ENCODE results near the gene ASCC3. TPM values are rescaled to one million over a fixed set of nuclear protein-coding genes. Genes with fewer than 3 reads are reported as not detected.
"Not testable (repeated sequence)": the region's sequence is repeated elsewhere in the genome, so short reads cannot be mapped to it uniquely, and the experiment has no call there.

Gene ASCC3
- total RNA-seq, 4 donors from 2014 or later = 20.5 to 33.9 (median 26.9) TPM

DNA sequence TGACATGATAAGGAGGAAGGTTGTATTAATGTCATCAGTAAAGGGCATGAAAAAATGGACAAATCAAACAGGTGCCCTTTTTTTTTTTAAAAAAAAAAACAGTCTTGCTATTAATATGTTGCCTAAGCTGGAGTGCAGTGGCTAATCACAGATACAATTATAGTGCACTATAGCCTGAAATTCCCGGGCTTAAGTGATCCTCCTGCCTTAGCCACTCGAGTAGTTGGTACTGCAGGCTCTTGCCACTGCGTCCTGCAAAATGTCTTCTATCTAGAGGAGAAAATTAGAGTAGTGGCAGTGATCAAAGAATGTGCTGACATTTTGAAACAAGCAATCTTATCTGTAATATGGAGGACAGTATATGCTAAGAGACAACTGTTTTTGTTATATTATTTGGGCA is 127.7 kb downstream of the ASCC3 start:
- Histone ChIP-seq H3K27me3 (no peaks in the 10 kb centered on the region), H3K9me3 (no peaks in the 10 kb centered on the region), H3K36me3 (peaks cover 0 to 7% (median 0%) of the 10 kb centered on the region in 3 donors), H3K4me3 (no peak overlapping the region), H3K4me1 (no peaks in the 10 kb centered on the region), H3K27ac (no peak overlapping the region)
- 92 to 93% methylated on average over 3 of the region's 3 CpGs for WGBS, 2 donors
- TF ChIP-seq, protein P1, sequence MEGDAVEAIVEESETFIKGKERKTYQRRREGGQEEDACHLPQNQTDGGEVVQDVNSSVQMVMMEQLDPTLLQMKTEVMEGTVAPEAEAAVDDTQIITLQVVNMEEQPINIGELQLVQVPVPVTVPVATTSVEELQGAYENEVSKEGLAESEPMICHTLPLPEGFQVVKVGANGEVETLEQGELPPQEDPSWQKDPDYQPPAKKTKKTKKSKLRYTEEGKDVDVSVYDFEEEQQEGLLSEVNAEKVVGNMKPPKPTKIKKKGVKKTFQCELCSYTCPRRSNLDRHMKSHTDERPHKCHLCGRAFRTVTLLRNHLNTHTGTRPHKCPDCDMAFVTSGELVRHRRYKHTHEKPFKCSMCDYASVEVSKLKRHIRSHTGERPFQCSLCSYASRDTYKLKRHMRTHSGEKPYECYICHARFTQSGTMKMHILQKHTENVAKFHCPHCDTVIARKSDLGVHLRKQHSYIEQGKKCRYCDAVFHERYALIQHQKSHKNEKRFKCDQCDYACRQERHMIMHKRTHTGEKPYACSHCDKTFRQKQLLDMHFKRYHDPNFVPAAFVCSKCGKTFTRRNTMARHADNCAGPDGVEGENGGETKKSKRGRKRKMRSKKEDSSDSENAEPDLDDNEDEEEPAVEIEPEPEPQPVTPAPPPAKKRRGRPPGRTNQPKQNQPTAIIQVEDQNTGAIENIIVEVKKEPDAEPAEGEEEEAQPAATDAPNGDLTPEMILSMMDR (IDR thresholded peaks at IDR 0.05) = no peak
- TF ChIP-seq POLR2A (IDR thresholded peaks at IDR 0.05) (no peak), EP300 (IDR thresholded peaks at IDR 0.05) (no peak)
- DNase-seq (ENCODE audit: low spot score in 2 of 2) = no peak

- DNase-seq (ENCODE audit: low spot score in 2 of 2) = no peak
- Histone ChIP-seq H3K27ac (no peak overlapping the region), H3K27me3 (no peaks in the 10 kb centered on the region), H3K9me3 (no peaks in the 10 kb centered on the region), H3K4me3 (no peak overlapping the region), H3K36me3 (peaks cover 0 to 7% (median 0%) of the 10 kb centered on the region in 3 donors), H3K4me1 (no peaks in the 10 kb centered on the region)
- TF ChIP-seq POLR2A (IDR thresholded peaks at IDR 0.05) = no peak
- TF ChIP-seq, protein P1 (IDR thresholded peaks at IDR 0.05) = no peak
- 60 to 63% methylated on average over 3 of the region's 3 CpGs for WGBS, 2 donors
Measured at GRCh38 chr6:100751590-100751989, 129.5 kb downstream of the ASCC3 start.

- H3K4me3 ChIP-seq = no peak overlapping the region
- no peak for TF ChIP-seq EP300 (IDR thresholded peaks at IDR 0.05)
- TF ChIP-seq POLR2A (IDR thresholded peaks at IDR 0.05) = no peak
- TF ChIP-seq, protein P1 (IDR thresholded peaks at IDR 0.05) = no peak
- H3K36me3 ChIP-seq = peaks cover 0 to 10% (median 0%) of the 10 kb centered on the region in 3 donors
- no peaks in the 10 kb centered on the region for H3K9me3 ChIP-seq
- no peak for DNase-seq (ENCODE audit: low spot score in 2 of 2)
- no peaks in the 10 kb centered on the region for H3K4me1 ChIP-seq
- WGBS, 2 donors = 97 to 99% methylated on average over 5 of the region's 5 CpGs
- H3K27ac ChIP-seq = no peak overlapping the region
- H3K27me3 ChIP-seq = no peaks in the 10 kb centered on the region
Measured at GRCh38 chr6:100745419-100746041, 135.6 kb downstream of the ASCC3 start.

- TF ChIP-seq, protein P1 (IDR thresholded peaks at IDR 0.05) = no peak
- TF ChIP-seq EP300 (IDR thresholded peaks at IDR 0.05) (no peak), POLR2A (IDR thresholded peaks at IDR 0.05) (no peak)
- H3K9me3 ChIP-seq = peaks cover 0 to 5% (median 0%) of the 10 kb centered on the region in 4 donors
- H3K4me1 ChIP-seq = no peaks in the 10 kb centered on the region
- no peaks in the 10 kb centered on the region for H3K27me3 ChIP-seq
- no peak overlapping the region for H3K4me3 ChIP-seq
- no peak overlapping the region for H3K27ac ChIP-seq
- DNase-seq (ENCODE audit: low spot score in 2 of 2) = no peak
- peaks cover 0 to 10% (median 0%) of the 10 kb centered on the region in 3 donors for H3K36me3 ChIP-seq
Measured at GRCh38 chr6:100740439-100740838, 140.7 kb downstream of the ASCC3 start.

DNA sequence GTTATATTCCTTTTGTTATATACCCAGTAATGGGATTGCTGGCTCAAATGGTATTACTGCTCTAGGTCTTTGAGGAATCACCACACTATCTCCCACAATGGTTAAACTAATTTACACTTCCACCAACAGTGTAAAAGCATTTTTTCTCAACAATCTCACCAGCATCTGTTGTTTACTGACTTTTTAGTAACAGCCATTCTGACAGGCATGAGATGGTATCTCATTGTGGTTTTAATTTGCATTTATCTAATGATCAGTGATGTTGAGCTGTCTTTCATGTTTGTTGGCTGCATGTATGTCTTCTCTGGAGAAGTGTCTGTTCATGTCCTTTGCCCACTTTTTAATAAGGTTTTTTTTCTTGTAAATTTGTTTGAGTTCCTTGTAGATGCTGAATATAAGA is 143.4 kb downstream of the ASCC3 start:
- H3K9me3 ChIP-seq; H3K4me1 ChIP-seq; H3K36me3 ChIP-seq; H3K27ac ChIP-seq; H3K27me3 ChIP-seq; H3K4me3 ChIP-seq; DNase-seq (ENCODE audit: low spot score in 2 of 2): not testable (repeated sequence)

- H3K9me3 ChIP-seq = no peaks in the 10 kb centered on the region
- peaks cover 0 to 15% (median 0%) of the 10 kb centered on the region in 4 donors for H3K4me1 ChIP-seq
- TF ChIP-seq POLR2A (IDR thresholded peaks at IDR 0.05) = no peak
- TF ChIP-seq, protein P1 (IDR thresholded peaks at IDR 0.05) = no peak
- no peak for TF ChIP-seq EP300 (IDR thresholded peaks at IDR 0.05)
- no peak overlapping the region for H3K27ac ChIP-seq
- DNase-seq (ENCODE audit: low spot score in 2 of 2) = no peak
- no peaks in the 10 kb centered on the region for H3K27me3 ChIP-seq
- WGBS, 2 donors = 80 to 85% methylated on average over 5 of the region's 5 CpGs
- H3K4me3 ChIP-seq = no peak overlapping the region
- H3K36me3 ChIP-seq = no peaks in the 10 kb centered on the region
Measured at GRCh38 chr6:100731411-100731810, 149.7 kb downstream of the ASCC3 start.

All from tibial nerve (tissue), 4 donors.